Esophagus squamous epithelium (tissue), 5 donors: ENCODE measurements around the gene DDX11. TPM values are rescaled to one million over a fixed set of nuclear protein-coding genes. Genes with fewer than 3 reads are reported as not detected.
"Not testable (repeated sequence)": the region's sequence is repeated elsewhere in the genome, so short reads cannot be mapped to it uniquely, and the experiment has no call there.

Experiments
- DNase-seq: peaks from one replicate; lab custom pipeline; 2025; lab: John Stamatoyannopoulos, UW
- H3K27ac ChIP-seq, 4 donors: fragments of 200-600 bp; sonication (generic); one replicate each; pipeline ENCODE4 v1.5.1; 2016 to 2019; ENCODE audit warnings: mild to moderate bottlenecking in 1 of 4
- H3K27me3 ChIP-seq, 4 donors: fragments of 200-600 bp; sonication (generic); 1 replicate in 3 of 4; 2 replicates in 1 of 4; pipeline versions ENCODE4 v1.5.1 to v1.6.0; 2017 to 2021; ENCODE audit warnings: antibody characterized with exemption in 1 of 4
- H3K36me3 ChIP-seq, 3 donors: fragments of 200-600 bp; sonication (generic); one replicate each; pipeline ENCODE4 v1.5.1; 2016 to 2019
- H3K4me1 ChIP-seq, 3 donors: fragments of 200-600 bp; sonication (generic); one replicate each; pipeline ENCODE4 v1.5.1; 2017 to 2019
- H3K4me3 ChIP-seq, 4 donors: fragments of 200-600 bp; sonication (generic); 1 replicate in 3 of 4; 2 replicates in 1 of 4; pipeline ENCODE4 v1.5.1; 2016 to 2019; ENCODE audit warnings: mild to moderate bottlenecking in 2 of 4, moderate library complexity in 1 of 4
- H3K9me3 ChIP-seq, 3 donors: fragments of 200-600 bp; sonication (generic); one replicate each; pipeline ENCODE4 v1.5.1; 2016 to 2019
- CTCF ChIP-seq, 6 experiments: fragments of 450-650 bp in 4 of 6; fragments of 200-600 bp in 2 of 6; sonication (generic) in 2 of 6; IDR thresholded peaks; one replicate each; pipeline ENCODE4 v1.5.1; 2016 to 2019; ENCODE audit warnings: antibody characterized with exemption in 6 of 6, mild to moderate bottlenecking in 4 of 6, moderate library complexity in 4 of 6
- POLR2A ChIP-seq, 4 donors: fragments of 450-650 bp; IDR thresholded peaks; one replicate each; pipeline ENCODE4 v1.6.1; 2017; ENCODE audit warnings: antibody characterized with exemption in 4 of 4, mild to moderate bottlenecking in 4 of 4, moderate library complexity in 3 of 4
- WGBS, 2 donors: methylation state at CpG; one replicate each; pipeline ENCODE4 v1.1.5; 2018; 5-methylcytosine and 5-hydroxymethylcytosine counted together
- intact Hi-C: fragments of 100-400 bp; cut with DNase I; formaldehyde crosslinking; loops from one replicate; pipeline ENCODE4 v1.15.0; 2022
- total RNA-seq, 4 donors: library from RNA; depleted of rRNA; stranded (reverse); fragments of >200 nt; gene quantifications; one replicate each; pipeline ENCODE4 v1.1.0, GENCODE V29; 2016
- donor health status: DM: yes; HTN: yes; CAD: no.

Gene DDX11
- total RNA-seq, 4 donors from 2014 or later = 9.1 to 39.9 (median 23.5) TPM

GRCh38 chr12:31037028-31037427 is 36.6 kb upstream of the DDX11 start:
- intact Hi-C loops = no loop called here
- TF ChIP-seq POLR2A (IDR thresholded peaks at IDR 0.05) (no peak), CTCF (IDR thresholded peaks at IDR 0.05) (no peak)
- H3K4me1 ChIP-seq = peaks cover 0 to 10% (median 0%) of the 10 kb centered on the region in 3 donors
- peaks cover 0 to 65% (median 0%) of the 10 kb centered on the region in 4 donors for H3K27me3 ChIP-seq
- no peak overlapping the region for H3K27ac ChIP-seq
- WGBS, 2 donors = 100% methylated on average over 1 of the region's 1 CpG; no CpG with 5 or more reads in 1 of the 2 donors
- H3K4me3 ChIP-seq = no peak overlapping the region
- no peaks in the 10 kb centered on the region for H3K9me3 ChIP-seq
- H3K36me3 ChIP-seq = no peaks in the 10 kb centered on the region
- DNase-seq = no peak

- no peak for DNase-seq
- 74 to 80% methylated on average over 1 of the region's 2 CpGs for WGBS, 2 donors
- Histone ChIP-seq H3K27ac (no peak overlapping the region), H3K4me3 (no peak overlapping the region), H3K27me3 (peaks cover 0 to 59% (median 0%) of the 10 kb centered on the region in 4 donors), H3K4me1 (peaks cover 0 to 10% (median 0%) of the 10 kb centered on the region in 3 donors), H3K9me3 (no peaks in the 10 kb centered on the region), H3K36me3 (no peaks in the 10 kb centered on the region)
- intact Hi-C loops = no loop called here
- TF ChIP-seq CTCF (IDR thresholded peaks at IDR 0.05) = no peak
- TF ChIP-seq POLR2A (IDR thresholded peaks at IDR 0.05) = no peak
Observed at GRCh38 chr12:31037931-31038330, 35.7 kb upstream of the DDX11 start.

GRCh38 chr12:31041033-31041564 is 32.6 kb upstream of the DDX11 start:
- 69 to 87% methylated on average over 8 of the region's 8 CpGs for WGBS, 2 donors
- DNase-seq = no peak

GRCh38 chr12:31050143-31050542 is 23.5 kb upstream of the DDX11 start:
- H3K4me1 ChIP-seq, H3K9me3 ChIP-seq, H3K27ac ChIP-seq, H3K27me3 ChIP-seq, H3K36me3 ChIP-seq, DNase-seq, H3K4me3 ChIP-seq, intact Hi-C loops: not testable (repeated sequence)
- 96 to 97% methylated on average over 2 of the region's 2 CpGs for WGBS, 2 donors

More at GRCh38 chr12:31041033-31041564, 32.6 kb upstream of the DDX11 start:
- Histone ChIP-seq H3K27ac (no peak overlapping the region), H3K4me1 (peaks cover 0 to 7% (median 0%) of the 10 kb centered on the region in 3 donors), H3K4me3 (no peak overlapping the region), H3K9me3 (no peaks in the 10 kb centered on the region), H3K27me3 (peaks cover 0 to 36% (median 0%) of the 10 kb centered on the region in 4 donors), H3K36me3 (no peaks in the 10 kb centered on the region)
- no peak for TF ChIP-seq POLR2A (IDR thresholded peaks at IDR 0.05)
- no peak for TF ChIP-seq CTCF (IDR thresholded peaks at IDR 0.05)
- intact Hi-C loops = no loop called here

- H3K36me3 ChIP-seq, H3K4me1 ChIP-seq, H3K9me3 ChIP-seq, DNase-seq, intact Hi-C loops, H3K27me3 ChIP-seq, H3K27ac ChIP-seq, H3K4me3 ChIP-seq: not testable (repeated sequence)
- WGBS, 2 donors = 59 to 71% methylated on average over 2 to 5 of the region's 7 CpGs
Observed at GRCh38 chr12:31050548-31050947, 23.1 kb upstream of the DDX11 start.

- H3K4me1 ChIP-seq, H3K27me3 ChIP-seq, H3K9me3 ChIP-seq, H3K27ac ChIP-seq, H3K36me3 ChIP-seq, DNase-seq, intact Hi-C loops, H3K4me3 ChIP-seq: not testable (repeated sequence)
- 69 to 71% methylated on average over 5 of the region's 5 CpGs for WGBS, 2 donors
Observed at GRCh38 chr12:31051692-31052091, 22.0 kb upstream of the DDX11 start.

- H3K9me3 ChIP-seq, H3K4me3 ChIP-seq, DNase-seq, intact Hi-C loops, H3K27me3 ChIP-seq, H3K4me1 ChIP-seq, H3K36me3 ChIP-seq, H3K27ac ChIP-seq: not testable (repeated sequence)
- 90 to 91% methylated on average over 1 of the region's 1 CpG for WGBS, 2 donors
Observed at GRCh38 chr12:31052121-31052520, 21.5 kb upstream of the DDX11 start.

GRCh38 chr12:31052666-31053439 is 20.8 kb upstream of the DDX11 start:
- H3K4me3 ChIP-seq, H3K27ac ChIP-seq, H3K4me1 ChIP-seq, H3K27me3 ChIP-seq, H3K36me3 ChIP-seq, H3K9me3 ChIP-seq, DNase-seq, intact Hi-C loops: not testable (repeated sequence)
- WGBS, 2 donors = 61 to 82% methylated on average over 3 of the region's 7 CpGs
